Ramos (cell line): ENCODE results near the gene FOXD4L5.
"Not testable (repeated sequence)": the region's sequence is repeated elsewhere in the genome, so short reads cannot be mapped to it uniquely, and the experiment has no call there.

Source experiments
- in situ Hi-C: fragments of 300-500 bp; cut with MboI; formaldehyde crosslinking; loops from one replicate; pipeline ENCODE4 v1.14.3; 2022; ENCODE audit warnings: low sequenced_read_pairs; ENCODE audit not compliant: unreplicated experiment

FOXD4L5 gene

GRCh38 chr9:65285109-65285508, at the start of gene FOXD4L5:
FOXD4L5 (minus strand) TSS chr9:65285209; CDS start chr9:65284377, 832 bp downstream.
- in situ Hi-C loops = not testable (repeated sequence)

- in situ Hi-C loops = not testable (repeated sequence)
Observed at GRCh38 chr9:65283943-65284342, 1.1 kb downstream of the FOXD4L5 start.

GRCh38 chr9:65282976-65283375, 2.0 kb downstream of the FOXD4L5 start:
- in situ Hi-C loops = not testable (repeated sequence)
